Putamen (tissue), 1 donor: Measurements from ENCODE around the gene TRDMT1.
A peak's percentile ranks its signal among the peaks of the same experiment; 100 is the strongest.

ENCODE experiments used
- DNase-seq: peaks from one replicate; pipeline ENCODE4 v3.0.0-alpha.2; 2016; ENCODE audit warnings: low spot score

The TRDMT1 gene

DNA sequence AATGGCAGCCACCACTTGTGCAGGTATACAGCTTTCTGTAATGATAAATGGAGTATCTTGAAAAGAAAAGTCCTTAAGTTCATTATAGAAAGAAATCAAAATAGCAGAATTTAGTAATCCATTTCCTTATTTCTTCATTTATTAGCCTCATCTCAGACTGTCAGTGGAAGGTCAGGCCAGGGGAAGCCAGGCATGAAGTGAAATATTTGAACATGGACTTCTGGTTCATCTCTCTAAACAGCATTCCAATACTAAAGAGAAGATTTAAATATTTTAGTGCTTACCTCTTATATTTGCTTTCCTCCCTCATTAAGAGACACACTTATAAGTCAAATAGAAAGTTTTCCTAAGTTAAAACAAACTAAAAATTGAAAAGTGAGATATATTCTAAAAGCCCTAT is 26.8 kb downstream of the TRDMT1 start:
- no peak for DNase-seq

DNA sequence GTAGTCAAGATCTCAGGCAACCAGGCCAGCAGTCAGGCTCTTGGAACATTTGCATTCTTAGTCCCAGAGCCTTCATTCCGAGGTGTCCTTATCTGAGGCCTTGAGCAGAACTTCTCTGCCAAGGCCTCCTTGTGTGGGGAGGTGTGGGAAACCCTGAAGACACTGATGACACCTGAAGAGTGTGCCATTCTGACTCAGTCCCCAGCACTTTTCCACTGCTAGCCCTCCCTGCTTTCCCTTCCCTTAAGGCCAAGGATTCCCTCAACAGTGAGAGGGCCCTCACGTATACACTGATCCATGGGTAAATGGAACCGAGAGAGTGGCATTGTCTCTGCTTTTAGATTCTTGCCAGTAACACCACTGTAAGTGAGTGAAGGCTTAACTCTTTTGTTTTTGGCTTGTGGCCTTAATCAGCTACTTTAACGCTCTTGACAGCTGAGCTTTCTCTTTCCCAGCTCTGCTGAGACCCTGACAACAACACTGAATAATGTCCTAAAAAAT is 30.3 kb downstream of the TRDMT1 start:
- no peak for DNase-seq

DNA sequence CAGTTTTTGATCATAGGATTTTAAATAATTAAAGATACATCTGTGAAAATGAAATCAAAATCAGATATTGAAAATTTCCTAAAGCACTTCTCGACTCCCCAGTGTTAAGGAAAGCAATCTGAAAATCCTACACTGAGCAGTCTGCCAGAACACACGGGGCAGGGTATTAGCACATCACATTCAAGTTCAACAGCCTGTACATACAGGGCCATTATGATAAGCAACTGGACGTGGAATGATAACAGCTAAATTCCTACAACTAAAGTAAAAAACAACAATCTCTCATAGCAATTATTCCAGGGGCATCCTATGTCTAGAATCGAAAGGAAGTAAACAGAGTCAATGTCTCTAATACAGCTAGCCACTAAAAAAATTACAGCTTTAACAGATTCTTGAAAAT is 31.7 kb downstream of the TRDMT1 start:
- DNase-seq: no peak

DNA sequence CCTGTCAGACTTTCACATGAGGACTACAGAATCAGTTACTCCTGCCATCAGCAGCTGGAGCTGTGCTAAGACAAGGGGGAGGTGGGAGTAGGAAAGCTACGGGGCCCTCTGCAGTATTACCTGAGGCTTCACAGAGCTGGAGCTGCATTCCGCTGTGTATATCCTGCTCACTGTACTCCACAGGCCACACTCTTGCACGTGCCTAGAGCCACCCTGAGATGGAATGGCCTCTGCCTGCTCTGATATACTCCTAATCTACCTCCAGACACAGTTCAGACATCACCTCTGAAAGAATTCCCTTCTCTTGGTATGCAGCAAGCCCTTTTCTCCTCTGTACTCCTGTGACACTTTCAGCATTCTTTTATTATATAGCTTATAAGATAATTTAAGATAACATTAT is 34.8 kb downstream of the TRDMT1 start:
- no peak for DNase-seq

DNA sequence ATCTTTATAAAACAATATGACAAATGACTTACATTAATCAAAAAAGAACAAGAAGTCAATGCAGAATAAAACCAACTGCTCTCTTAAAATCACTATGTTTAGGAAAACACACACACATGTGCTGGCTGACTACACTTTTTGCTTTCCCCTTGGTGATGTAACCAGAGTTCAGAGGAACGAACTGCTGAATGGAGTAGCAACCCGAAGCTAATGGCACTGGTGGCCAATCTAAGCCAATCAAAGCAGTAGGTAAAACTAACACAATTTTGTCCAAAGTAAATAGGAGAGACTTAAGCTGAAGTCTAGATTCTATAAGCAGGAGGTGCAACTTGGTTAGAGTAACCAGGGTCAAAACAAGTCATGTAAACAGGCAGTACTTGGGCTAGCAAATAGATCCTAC is 38.6 kb downstream of the TRDMT1 start:
- DNase-seq: no peak

DNA sequence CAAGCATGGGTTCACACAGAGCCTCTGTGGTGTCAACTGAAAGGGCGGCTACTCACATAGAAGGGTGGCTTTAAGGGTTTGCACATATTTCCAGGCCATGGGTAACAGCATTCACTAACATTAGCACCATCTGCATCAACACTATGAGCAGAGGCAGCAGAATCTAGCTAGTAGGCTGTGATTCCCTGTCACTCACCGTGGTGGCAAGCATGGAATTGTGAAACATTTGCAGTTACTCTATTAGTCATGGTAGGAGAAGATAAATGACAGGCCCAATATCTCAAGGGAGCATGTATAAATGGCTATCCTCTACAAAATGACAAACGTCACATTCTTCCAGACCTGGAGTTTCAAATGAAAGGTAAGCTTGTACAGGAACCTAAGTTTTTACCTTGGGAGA is 39.7 kb downstream of the TRDMT1 start:
- peak; percentile 32 for DNase-seq

DNA sequence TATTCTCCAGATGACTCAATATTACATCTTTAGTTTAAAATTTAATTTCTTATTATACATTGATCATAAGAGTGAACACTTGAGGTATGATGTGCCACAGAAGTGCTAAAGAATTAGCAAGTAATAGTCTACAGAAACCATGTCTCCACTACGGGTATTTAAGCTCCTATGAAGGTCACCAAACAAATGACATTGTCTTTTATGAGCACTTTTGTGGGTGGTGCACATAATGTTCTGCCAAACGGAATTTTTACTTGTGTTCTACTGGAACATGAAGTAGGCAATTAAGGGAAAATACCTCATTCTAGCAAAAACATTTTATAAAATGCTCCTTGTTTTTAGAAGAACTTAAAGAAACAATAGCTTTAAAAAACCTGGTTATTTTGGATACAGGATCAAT is 44.4 kb downstream of the TRDMT1 start:
- DNase-seq: no peak

DNA sequence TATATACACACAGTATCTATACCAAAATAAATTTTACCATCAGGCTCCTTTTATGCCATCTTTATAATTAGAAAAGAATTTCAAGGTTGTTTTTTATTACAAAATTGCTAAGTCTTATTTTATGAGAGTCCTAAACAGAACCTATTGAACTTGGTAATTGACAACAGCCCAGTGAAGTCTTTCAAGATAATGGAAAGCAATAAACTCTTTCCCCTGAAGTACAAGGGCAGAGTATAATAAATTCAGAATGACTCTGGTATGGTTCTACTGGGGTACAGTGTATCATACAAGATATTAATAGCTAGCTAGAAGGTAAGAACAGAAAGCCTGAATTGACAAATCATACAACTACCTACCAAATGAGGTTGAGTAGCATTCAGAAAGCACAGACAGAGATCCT is 45.6 kb downstream of the TRDMT1 start:
- DNase-seq: no peak

DNA sequence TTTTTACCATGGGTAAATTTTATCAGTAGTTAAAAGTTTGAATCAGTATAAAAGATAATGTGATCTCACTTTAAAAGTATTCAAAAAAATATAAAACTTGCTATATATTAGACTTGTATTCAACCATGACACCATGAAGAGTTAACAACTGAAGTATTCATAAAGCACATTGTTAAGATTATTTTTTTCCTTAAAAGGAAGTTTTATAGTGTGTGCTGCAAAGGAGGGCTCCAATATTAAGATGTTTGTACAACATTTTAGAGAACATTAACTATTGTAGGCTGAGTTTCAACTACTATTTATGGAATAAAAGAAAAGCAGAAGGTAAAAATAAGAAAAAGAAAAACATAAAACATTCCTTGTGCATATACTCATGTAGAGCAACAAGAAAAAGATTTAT is 47.4 kb downstream of the TRDMT1 start:
- DNase-seq: no peak

DNA sequence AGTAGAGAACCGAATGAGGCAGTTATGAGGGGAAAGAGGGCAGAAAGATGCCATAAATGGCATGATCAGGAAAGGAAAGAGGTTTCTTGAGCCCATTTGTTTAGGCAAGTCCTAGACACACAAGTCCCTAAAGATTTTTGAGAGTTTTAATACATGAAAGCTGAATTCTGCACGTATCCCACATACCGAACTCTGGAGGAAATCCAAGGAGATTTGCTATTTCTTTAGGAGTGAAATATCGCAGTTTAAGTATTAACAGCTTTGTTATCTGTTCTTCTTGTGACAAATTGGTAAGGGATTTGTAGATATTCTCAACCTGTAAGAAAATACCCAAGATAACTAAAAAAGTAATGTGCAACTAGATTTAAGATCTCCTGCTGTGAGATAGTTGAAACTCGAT is 48.2 kb downstream of the TRDMT1 start:
- DNase-seq: no peak

DNA sequence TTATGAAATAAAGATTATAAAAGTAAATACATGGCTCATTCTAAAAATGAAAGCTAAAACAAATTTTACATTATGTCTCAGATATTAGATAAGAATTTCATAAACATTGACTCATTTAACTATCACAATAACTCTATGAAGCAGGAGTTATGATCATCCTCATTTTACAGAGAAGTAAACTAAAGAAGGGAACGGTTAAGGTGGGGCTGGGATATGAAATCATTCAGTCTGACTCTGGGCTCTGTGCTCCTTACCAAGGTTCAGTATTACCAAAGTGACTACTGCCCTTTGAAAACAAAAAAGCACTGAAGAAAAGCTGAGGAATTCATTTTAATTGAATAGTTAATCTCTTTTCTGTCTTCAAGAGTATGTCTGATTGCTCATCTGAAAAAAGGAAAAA is 49.8 kb downstream of the TRDMT1 start:
- no peak for DNase-seq

DNA sequence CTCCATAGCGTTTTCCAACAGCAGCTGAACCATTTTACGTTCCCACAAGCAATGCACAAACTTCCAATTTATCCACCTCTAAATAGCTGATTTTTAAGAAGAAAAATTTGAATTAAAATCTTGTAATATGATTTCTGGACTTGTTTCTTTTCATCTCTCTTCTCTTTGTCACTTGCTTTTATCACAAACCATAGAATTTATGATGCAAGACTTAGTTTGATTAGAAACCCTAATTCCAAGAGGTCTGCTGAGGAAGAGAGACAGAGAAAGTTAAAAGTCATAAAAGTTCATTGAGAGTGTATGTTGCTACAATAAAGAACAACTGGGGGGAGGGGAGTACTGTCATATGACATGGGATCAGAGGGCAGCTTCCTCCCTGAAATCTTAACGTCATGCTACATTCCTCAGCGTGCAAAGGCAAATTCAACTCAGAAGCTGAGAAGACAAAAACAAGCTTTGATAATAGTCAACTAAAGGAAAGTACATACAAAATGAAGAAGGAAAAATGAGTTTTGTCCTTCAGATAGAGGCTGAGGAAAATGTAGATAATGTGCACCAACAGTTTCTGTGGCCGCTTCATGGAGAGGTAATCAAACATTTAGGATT is 53.5 kb downstream of the TRDMT1 start:
- no peak for DNase-seq

DNA sequence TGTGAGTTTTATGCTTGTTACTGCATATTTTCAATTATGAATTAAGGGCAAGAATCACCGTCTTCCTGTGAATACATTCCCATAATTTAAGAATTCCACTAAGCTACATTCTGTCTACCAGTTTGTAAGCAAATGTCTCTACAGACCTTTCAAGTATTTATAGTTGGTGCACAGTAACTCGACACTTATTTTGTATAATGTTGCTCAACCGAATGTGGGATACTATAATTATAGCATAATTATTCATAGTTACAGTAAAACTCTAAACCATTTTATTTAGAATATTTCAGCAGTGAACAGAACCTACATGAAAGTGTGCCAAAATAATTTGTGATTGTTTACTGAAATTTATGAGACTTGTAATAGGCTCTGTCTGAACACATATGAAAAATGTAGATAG is 54.6 kb downstream of the TRDMT1 start:
- no peak for DNase-seq

DNA sequence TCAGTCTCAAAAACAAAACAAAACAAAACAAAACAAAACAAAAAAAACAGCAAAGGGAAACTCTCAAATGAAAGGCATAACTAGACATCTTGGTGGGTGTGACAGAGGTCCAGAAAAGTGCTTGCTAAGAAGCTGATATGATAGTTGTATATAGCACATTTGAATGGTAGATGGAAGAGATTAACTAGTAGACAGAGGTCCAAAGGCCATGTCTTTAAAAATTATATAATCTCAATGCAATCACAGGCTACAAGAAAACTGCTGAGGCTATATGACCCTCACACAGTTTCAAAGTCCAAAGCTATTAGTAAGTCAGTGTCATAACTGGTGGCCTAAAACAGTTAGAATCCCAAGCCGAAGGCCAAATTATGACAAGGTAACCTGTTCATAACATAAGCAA is 56.2 kb downstream of the TRDMT1 start:
- no peak for DNase-seq

DNA sequence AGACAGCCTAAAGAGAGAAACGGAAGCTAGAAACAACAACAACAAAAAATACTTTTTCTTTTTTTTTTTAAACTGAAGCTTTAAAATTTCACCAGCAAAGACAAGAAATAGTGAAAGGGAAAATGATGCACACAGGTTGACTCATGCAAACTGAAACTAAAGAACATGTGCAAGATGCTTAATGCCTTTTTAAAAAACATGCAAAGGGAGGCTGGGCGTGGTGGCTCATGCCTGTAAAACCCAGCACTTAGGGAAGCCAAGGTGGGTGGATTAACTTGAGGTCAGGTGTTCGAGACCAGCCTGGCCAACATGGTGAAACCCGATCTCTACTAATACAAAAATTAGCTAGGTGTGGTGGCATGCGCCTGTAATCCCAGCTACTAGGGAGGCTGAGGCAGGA is 56.7 kb downstream of the TRDMT1 start:
- DNase-seq: no peak

DNA sequence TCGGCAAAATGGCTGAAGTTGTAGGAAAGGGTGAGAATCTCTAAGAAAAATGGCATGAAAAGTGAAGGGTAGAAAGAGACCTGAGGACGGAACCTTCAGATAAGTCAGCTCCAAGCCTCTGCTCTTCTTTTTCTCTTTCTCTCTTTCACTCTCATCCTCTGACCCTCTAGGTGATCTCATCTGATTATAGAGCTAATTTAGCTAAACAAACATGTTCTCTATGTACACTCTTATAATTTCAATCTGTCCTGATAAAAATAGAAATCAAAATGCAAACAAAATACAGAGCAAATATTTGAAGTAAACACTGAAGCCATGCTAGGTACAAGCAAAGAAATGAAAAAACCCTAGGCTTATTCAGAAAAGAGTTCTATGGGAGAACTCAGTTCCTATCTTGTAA is 57.4 kb downstream of the TRDMT1 start:
- DNase-seq: no peak

DNA sequence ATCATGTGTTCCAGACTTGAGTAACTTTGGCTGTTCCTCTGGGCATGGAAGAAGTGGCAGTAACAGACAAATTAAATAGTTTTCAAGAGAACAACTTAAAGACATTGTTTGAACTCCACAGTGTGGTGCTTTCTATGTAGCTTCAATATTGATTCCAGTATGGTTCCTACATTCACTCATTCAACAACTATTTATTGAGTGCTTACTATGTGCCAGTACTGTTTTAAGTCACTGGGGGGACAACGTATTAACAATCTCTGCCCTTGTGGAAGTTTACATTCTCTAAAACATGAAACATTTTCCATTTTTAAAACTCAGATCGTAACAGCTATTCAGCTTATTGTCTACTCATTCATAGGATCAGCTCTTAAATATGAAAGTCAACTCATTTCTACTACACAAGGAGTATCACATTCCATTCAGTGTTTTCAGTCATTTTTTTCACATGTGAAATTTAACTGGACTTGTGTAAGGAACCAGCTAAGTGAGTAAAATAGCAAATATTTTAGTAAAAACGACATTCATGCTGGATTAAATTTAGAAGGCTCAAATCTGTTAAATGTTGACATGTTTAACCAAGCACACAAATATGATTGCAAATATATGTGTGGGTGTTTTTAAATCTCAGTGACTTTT is 58.3 kb downstream of the TRDMT1 start:
- no peak for DNase-seq

DNA sequence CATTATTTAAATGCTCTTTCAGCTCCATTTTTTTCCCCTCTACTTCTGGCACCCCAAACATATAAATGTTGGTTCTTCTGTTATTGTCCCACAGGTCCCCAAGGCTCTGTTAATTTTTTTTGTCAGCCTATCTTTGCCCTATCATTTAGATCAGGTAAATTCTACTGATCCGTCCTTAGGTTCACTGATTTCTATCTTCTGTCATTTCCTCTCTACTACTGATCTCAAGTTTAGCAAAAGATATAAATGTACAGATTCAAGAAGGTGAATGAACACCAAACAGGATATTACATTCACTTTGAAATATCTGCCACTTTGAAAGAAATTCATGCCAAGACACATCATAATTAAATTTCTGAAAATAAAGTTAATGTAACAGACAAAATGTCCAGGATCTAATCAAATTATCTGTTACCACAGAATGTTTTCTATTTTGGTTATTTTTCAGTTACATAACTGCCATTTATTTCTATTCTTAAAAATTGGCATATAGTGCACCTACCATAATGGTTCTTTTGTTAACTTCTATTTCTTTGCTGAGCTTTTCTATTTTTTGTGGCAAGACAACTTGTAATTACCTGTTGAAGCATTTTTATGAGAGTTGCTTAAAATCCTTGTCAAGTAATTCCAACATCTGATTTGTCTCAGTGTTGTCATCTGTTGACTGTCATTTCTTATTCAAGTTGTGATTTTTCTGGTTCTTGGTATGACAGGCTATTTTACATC is 59.8 kb downstream of the TRDMT1 start:
- no peak for DNase-seq

DNA sequence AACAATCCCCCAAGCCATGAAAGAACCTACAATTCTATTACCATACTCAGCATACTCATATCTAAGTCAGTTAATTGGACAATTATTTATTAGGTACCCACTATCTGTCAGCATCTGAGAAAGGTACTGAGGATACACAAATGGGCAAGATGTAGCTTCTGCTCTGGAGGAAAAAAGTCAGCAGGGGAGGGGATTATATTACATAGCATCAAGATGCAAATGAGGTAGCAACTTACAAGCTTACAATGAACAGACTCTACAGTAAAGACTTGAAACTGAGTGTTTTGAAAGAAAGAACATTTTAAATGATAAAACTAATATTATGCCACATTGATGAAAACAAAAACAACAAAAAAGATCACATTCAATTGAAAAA is 61.1 kb downstream of the TRDMT1 start:
- DNase-seq: no peak

DNA sequence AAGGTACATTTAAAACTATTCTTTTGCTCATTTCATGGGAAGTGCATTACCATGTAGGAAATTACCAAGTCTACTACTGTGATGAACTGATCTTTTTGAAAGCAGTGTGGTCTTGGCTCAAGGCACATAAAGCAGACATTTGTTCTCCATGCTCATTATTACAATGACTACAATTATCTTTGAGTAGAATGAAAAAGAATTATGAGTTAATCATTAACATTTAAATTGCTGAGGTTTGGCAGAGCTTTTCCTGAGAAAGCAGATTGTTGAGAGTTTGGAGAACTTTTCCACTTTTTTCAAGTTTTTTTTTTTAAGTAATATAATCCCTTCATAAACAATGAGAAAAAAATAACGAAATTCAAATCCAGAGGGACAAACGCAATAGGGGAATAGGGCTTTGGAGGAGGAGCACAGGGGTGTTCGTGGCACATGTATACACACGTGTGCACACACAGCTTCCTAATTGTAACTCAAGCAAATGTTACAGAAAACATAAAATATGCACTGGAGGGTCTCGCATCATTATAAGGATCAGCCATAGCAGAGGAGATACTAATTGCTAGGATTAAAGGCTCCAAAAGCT is 62.9 kb downstream of the TRDMT1 start:
- no peak for DNase-seq

DNA sequence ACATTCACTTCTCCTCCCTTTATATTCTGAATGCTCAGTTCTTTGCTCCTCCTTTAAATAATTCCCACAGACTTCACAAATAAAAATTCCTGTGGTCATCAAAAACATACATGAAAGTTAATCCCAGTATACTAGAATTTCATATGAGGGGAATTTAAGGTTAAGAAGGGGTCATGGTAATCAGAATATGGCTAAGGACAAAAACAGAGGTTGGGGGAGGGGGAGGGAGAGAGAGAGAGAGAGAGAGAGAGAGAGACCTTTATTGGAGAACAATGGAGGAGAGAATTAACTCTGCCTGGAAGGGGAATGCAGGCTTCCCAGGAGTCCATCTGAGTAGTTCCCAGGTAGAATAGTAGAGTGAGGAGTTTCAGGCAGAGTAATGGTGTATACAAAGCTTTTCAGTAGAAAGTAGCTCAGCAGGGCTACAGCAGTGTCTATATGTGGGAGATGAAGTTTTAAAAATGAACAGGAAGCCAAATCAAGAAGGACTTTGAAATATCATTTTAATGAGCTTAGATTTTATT is 66.7 kb downstream of the TRDMT1 start:
- DNase-seq: no peak

DNA sequence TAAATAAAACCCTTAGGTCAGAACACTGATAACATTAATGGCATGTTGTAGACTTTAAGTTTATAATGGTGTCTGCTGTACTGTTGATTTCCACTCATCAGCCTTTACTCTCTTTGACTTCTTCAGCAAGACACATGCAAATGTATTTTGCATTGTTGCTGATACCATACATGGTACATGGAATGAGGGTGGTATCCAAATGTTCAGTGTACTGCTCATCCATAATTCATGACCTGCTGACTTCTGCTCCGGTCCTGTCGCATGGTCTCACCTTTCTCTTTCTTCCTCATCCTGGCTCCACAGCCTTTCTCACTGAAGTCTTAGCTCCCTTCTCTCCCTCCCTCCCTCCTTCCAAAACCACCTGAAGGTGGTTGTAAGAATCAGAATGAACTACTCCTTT is 67.2 kb downstream of the TRDMT1 start:
- no peak for DNase-seq

DNA sequence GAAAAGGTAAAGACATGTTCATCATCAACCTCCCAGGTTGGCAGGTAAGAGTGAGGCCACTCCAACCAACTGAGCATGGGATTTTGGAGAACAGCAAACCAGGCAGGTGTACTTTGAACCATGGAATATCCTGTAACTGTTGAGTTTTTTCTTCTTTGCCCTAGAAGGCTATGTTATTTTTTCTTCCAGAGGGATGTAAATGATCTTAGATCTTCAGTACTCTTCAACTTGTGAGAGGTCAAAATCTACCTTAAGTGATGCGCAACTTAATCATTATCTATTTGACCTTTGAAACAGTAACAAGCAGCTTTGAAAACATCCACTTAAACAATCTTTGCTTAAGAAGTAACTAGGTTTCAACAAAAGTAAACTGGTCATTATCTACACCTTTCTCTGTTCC is 71.7 kb downstream of the TRDMT1 start, which contains the start of gene CUBN:
CUBN (minus strand) TSS at position 71 of the 400 bp plus-strand sequence; CDS start at position 25, 46 bp downstream.
- no peak for DNase-seq
